22Rv1 (cell line): ENCODE measurements around the gene SRPRA.

ENCODE experiments used
- CTCF ChIP-seq: fragments of 450-650 bp; IDR thresholded peaks from 2 replicates; pipeline ENCODE4 v1.5.1; 2017; ENCODE audit warnings: mild to moderate bottlenecking
- ZFX ChIP-seq: fragments of 450-650 bp; IDR thresholded peaks from 2 replicates; pipeline ENCODE4 v1.6.1; 2017; ENCODE audit warnings: antibody characterized with exemption, borderline replicate concordance

GRCh38 chr11:126253265-126253664, 15.4 kb downstream of the SRPRA start:
- TF ChIP-seq CTCF (no peak), ZFX (no peak)
